NCI-H2171 treated with DMSO at 0.1 percent for 48 hours (cell line): Measurements from ENCODE around the gene ADD1.
"Not testable (repeated sequence)": the region's sequence is repeated elsewhere in the genome, so short reads cannot be mapped to it uniquely, and the experiment has no call there.

Experiments
- DNase-seq: peaks from one replicate; lab custom pipeline; 2025; lab: John Stamatoyannopoulos, UW

ADD1 gene

GRCh38 chr4:2934077-2934812 is 90.6 kb downstream of the ADD1 start:
- no peak for DNase-seq

GRCh38 chr4:2934813-2935761 is 91.4 kb downstream of the ADD1 start:
- DNase-seq = peak; percentile 75

- no peak for DNase-seq
Measured at GRCh38 chr4:2935762-2936743, 92.4 kb downstream of the ADD1 start.

- DNase-seq = no peak
Measured at GRCh38 chr4:2936773-2937145, 93.1 kb downstream of the ADD1 start.

GRCh38 chr4:2937146-2937857 is 93.7 kb downstream of the ADD1 start:
- DNase-seq = no peak

GRCh38 chr4:2937986-2938385 is 94.3 kb downstream of the ADD1 start:
- DNase-seq = no peak

- DNase-seq = not testable (repeated sequence)
Measured at GRCh38 chr4:2938411-2938810, 94.8 kb downstream of the ADD1 start.

- no peak for DNase-seq
Measured at GRCh38 chr4:2938906-2939305, 95.3 kb downstream of the ADD1 start.

GRCh38 chr4:2939383-2940243 is 96.0 kb downstream of the ADD1 start:
- DNase-seq = no peak

- DNase-seq = no peak
Measured at GRCh38 chr4:2940267-2941137, 96.9 kb downstream of the ADD1 start.

- no peak for DNase-seq
Measured at GRCh38 chr4:2941138-2942036, 97.7 kb downstream of the ADD1 start.

GRCh38 chr4:2942037-2942531 is 98.4 kb downstream of the ADD1 start:
- no peak for DNase-seq

- no peak for DNase-seq
Measured at GRCh38 chr4:2942532-2943363, 99.1 kb downstream of the ADD1 start.

- DNase-seq = no peak
Measured at GRCh38 chr4:2943364-2944090, 99.9 kb downstream of the ADD1 start.

- no peak for DNase-seq
Measured at GRCh38 chr4:2944091-2944482, 100.4 kb downstream of the ADD1 start.
